Keratinocyte (primary cell): ENCODE data around the gene IL1B. TPM values are rescaled to one million over a fixed set of nuclear protein-coding genes. Genes with fewer than 3 reads are reported as not detected.
"Not testable (repeated sequence)": the region's sequence is repeated elsewhere in the genome, so short reads cannot be mapped to it uniquely, and the experiment has no call there.

Experiments
- DNase-seq: peaks from one replicate; pipeline ENCODE4 v3.0.0-alpha.2; 2011; ENCODE audit warnings: low read depth, missing footprints, low spot score
- FAIRE-seq: peaks from 2 replicates; lab custom pipeline; 2011; peaks lifted over from hg19 to GRCh38; lab: Jason Lieb, UNC
- H2AFZ ChIP-seq: 2 replicates; pipeline ENCODE4 v1.6.0; 2012; ENCODE audit warnings: low read length, control low read depth, inconsistent platforms; ENCODE audit not compliant: control insufficient read depth
- H3K27ac ChIP-seq: 2 replicates; pipeline ENCODE4 v1.5.1; 2011; ENCODE audit warnings: low read length; ENCODE audit not compliant: control insufficient read depth, insufficient read depth
- H3K27me3 ChIP-seq: 3 replicates; pipeline ENCODE4 v1.6.0; 2011; ENCODE audit warnings: low read length; ENCODE audit not compliant: control insufficient read depth, insufficient read depth; ENCODE audit errors: extremely low read depth
- H3K36me3 ChIP-seq, 2 experiments: 2 replicates in 1 of 2; 3 replicates in 1 of 2; pipeline ENCODE4 v1.5.1; 2011; ENCODE audit warnings: low read length in 2 of 2, mild to moderate bottlenecking in 1 of 2; ENCODE audit not compliant: control insufficient read depth in 2 of 2, insufficient read depth in 2 of 2; ENCODE audit errors: extremely low read depth in 1 of 2
- H3K4me1 ChIP-seq: 3 replicates; pipeline ENCODE4 v1.5.1; 2011; ENCODE audit warnings: low read length; ENCODE audit not compliant: control insufficient read depth, insufficient read depth; ENCODE audit errors: extremely low read depth
- H3K4me2 ChIP-seq: 3 replicates; pipeline ENCODE4 v1.6.0; 2011; ENCODE audit warnings: low read depth, low read length; ENCODE audit not compliant: control insufficient read depth, insufficient read depth; ENCODE audit errors: extremely low read depth
- H3K4me3 ChIP-seq, 3 experiments: fragments of 200-600 bp in 1 of 3; sonication (generic) in 1 of 3; 2 replicates in 2 of 3; 3 replicates in 1 of 3; pipeline ENCODE4 v1.5.1; 2011 to 2016; ENCODE audit warnings: low read length in 3 of 3, mild to moderate bottlenecking in 3 of 3, control low read depth in 2 of 3, inconsistent platforms in 1 of 3, low read depth in 1 of 3, mixed read lengths in 1 of 3, mixed run types in 1 of 3, moderate library complexity in 1 of 3; ENCODE audit not compliant: control insufficient read depth in 2 of 3, insufficient read depth in 2 of 3; ENCODE audit errors: extremely low read depth in 1 of 3
- H3K79me2 ChIP-seq: 2 replicates; pipeline ENCODE4 v1.6.0; 2012; ENCODE audit warnings: low read length; ENCODE audit not compliant: control insufficient read depth, insufficient read depth
- H3K9ac ChIP-seq: 3 replicates; pipeline ENCODE4 v1.6.0; 2011; ENCODE audit warnings: low read length; ENCODE audit not compliant: control insufficient read depth, insufficient read depth; ENCODE audit errors: extremely low read depth
- H3K9me1 ChIP-seq: 3 replicates; pipeline ENCODE4 v1.6.0; 2011; ENCODE audit warnings: low read length; ENCODE audit not compliant: control insufficient read depth, insufficient read depth; ENCODE audit errors: extremely low read depth
- H3K9me3 ChIP-seq: 2 replicates; pipeline ENCODE4 v1.5.1; 2012; ENCODE audit warnings: low read depth, low read length; ENCODE audit not compliant: control insufficient read depth
- H4K20me1 ChIP-seq: 3 replicates; pipeline ENCODE4 v1.6.0; 2011; ENCODE audit warnings: low read length; ENCODE audit not compliant: control insufficient read depth, insufficient read depth; ENCODE audit errors: extremely low read depth
- CTCF ChIP-seq, 3 experiments: IDR thresholded peaks in 1 of 3; conservative IDR thresholded peaks in 1 of 3; optimal IDR thresholded peaks in 1 of 3; 2 replicates in 2 of 3; 3 replicates in 1 of 3; pipeline versions ENCODE3 to v1.5.1; 2011; ENCODE audit warnings: low read length in 3 of 3, mild to moderate bottlenecking in 3 of 3, moderate library complexity in 2 of 3, control low read depth in 1 of 3, inconsistent platforms in 1 of 3; ENCODE audit not compliant: insufficient read depth in 2 of 3; ENCODE audit errors: extremely low read depth in 1 of 3
- EZH2 ChIP-seq: IDR thresholded peaks from one replicate; pipeline ENCODE4 v1.6.1; 2012; ENCODE audit warnings: inconsistent platforms, mild to moderate bottlenecking, low read length, moderate library complexity
- dilution Hi-C: fragments of 300-500 bp; cut with MboI; formaldehyde crosslinking; loops from one replicate; pipeline ENCODE4 v1.7.0; 2020; ENCODE audit warnings: low sequenced_read_pairs; ENCODE audit not compliant: extremely low pct_ligation_motif_present
- polyA plus RNA-seq, 5 experiments: library from polyadenylated mRNA; depleted of rRNA in 3 of 5; stranded (reverse) in 3 of 5; stranded (forward) in 1 of 5; unstranded in 1 of 5; fragments of >200 nt; gene quantifications; 1 replicate in 1 of 5; 2 replicates in 3 of 5; 3 replicates in 1 of 5; pipeline versions ENCODE4 v1.2.1 to v1.2.3, GENCODE V29; 2011 to 2012; ENCODE audit warnings: missing spikeins in 2 of 5, low read depth in 1 of 5, low replicate concordance in 1 of 5

IL1B gene
- polyA plus RNA-seq, 1 donor (not counting 4 experiments of a cell fraction or from before 2014, with no cell fraction given): 232 TPM

GRCh38 chr2:112864072-112864471, 27.5 kb upstream of the IL1B start:
- Histone ChIP-seq H3K79me2 (no peaks in the 10 kb centered on the region), H3K4me1 (peaks cover 19% of the 10 kb centered on the region), H2AFZ (no peak overlapping the region), H3K9ac (no peak overlapping the region), H3K9me1 (no peaks in the 10 kb centered on the region), H3K27ac (no peak overlapping the region), H3K4me3 (no peak overlapping the region), H3K9me3 (peaks cover 2% of the 10 kb centered on the region), H4K20me1 (no peaks in the 10 kb centered on the region), H3K4me2 (no peak overlapping the region), H3K36me3 (no peaks in the 10 kb centered on the region), H3K27me3 (no peaks in the 10 kb centered on the region)
- TF ChIP-seq EZH2: no peak
- TF ChIP-seq CTCF (optimal IDR thresholded peaks at IDR 0.05 in 1 of 3, IDR thresholded peaks at IDR 0.05 in 1 of 3, conservative IDR thresholded peaks at IDR 0.05 in 1 of 3; ENCODE audit: extremely low read depth in 1 of 3, insufficient read depth in 2 of 3, low read length in 3 of 3): no peak
- dilution Hi-C loops: no loop called here
- FAIRE-seq (no peak), DNase-seq (no peak)

- H2AFZ ChIP-seq, FAIRE-seq, H3K4me1 ChIP-seq, H4K20me1 ChIP-seq, dilution Hi-C loops, DNase-seq, H3K4me2 ChIP-seq, H3K27me3 ChIP-seq, H3K9ac ChIP-seq, H3K4me3 ChIP-seq, H3K27ac ChIP-seq, H3K9me3 ChIP-seq, H3K36me3 ChIP-seq, H3K9me1 ChIP-seq, H3K79me2 ChIP-seq: not testable (repeated sequence)
These were observed 23.0 kb upstream of the IL1B start for GRCh38 chr2:112859406-112860183.

- H3K9me3 ChIP-seq: no peaks in the 10 kb centered on the region
- FAIRE-seq (no peak), DNase-seq (no peak)
- dilution Hi-C loops: no loop called here
- H2AFZ ChIP-seq: no peak overlapping the region
- no peak overlapping the region for H3K4me3 ChIP-seq
- no peaks in the 10 kb centered on the region for H3K27me3 ChIP-seq
- no peaks in the 10 kb centered on the region for H3K79me2 ChIP-seq
- no peak for TF ChIP-seq EZH2
- no peak for TF ChIP-seq CTCF (optimal IDR thresholded peaks at IDR 0.05 in 1 of 3, IDR thresholded peaks at IDR 0.05 in 1 of 3, conservative IDR thresholded peaks at IDR 0.05 in 1 of 3; ENCODE audit: extremely low read depth in 1 of 3, insufficient read depth in 2 of 3, low read length in 3 of 3)
- H3K4me2 ChIP-seq: no peak overlapping the region
- H3K9me1 ChIP-seq: no peaks in the 10 kb centered on the region
- no peak overlapping the region for H3K27ac ChIP-seq
- no peak overlapping the region for H3K9ac ChIP-seq
- no peaks in the 10 kb centered on the region for H3K36me3 ChIP-seq
- no peaks in the 10 kb centered on the region for H3K4me1 ChIP-seq
- H4K20me1 ChIP-seq: no peaks in the 10 kb centered on the region
These were observed 14.0 kb upstream of the IL1B start for GRCh38 chr2:112850588-112850987.
